Thyroid gland (tissue), 4 donors: ENCODE results near the gene KIF9. TPM values are rescaled to one million over a fixed set of nuclear protein-coding genes. Genes with fewer than 3 reads are reported as not detected.
"Not testable (repeated sequence)": the region's sequence is repeated elsewhere in the genome, so short reads cannot be mapped to it uniquely, and the experiment has no call there.

Experiments
- DNase-seq, 2 donors: peaks; one replicate each; pipeline ENCODE4 v3.0.0-alpha.2; 2019
- H3K27ac ChIP-seq, 3 donors: fragments of 200-600 bp; sonication (generic); 1 replicate in 2 of 3; 2 replicates in 1 of 3; pipeline ENCODE4 v1.5.1; 2016 to 2019; ENCODE audit warnings: mild to moderate bottlenecking in 1 of 3, moderate library complexity in 1 of 3
- H3K27me3 ChIP-seq: fragments of 200-600 bp; sonication (generic); one replicate; pipeline ENCODE4 v1.5.1; 2019
- H3K36me3 ChIP-seq, 2 donors: fragments of 200-600 bp; sonication (generic); one replicate each; pipeline ENCODE4 v1.5.1; 2016 to 2019
- H3K4me1 ChIP-seq, 2 donors: fragments of 200-600 bp; sonication (generic); one replicate each; pipeline ENCODE4 v1.5.1; 2017 to 2019
- H3K4me3 ChIP-seq, 3 donors: fragments of 200-600 bp; sonication (generic); replicated peaks in 1 of 3; 1 replicate in 2 of 3; 2 replicates in 1 of 3; pipeline ENCODE4 v1.5.1; 2016; ENCODE audit warnings: mild to moderate bottlenecking in 1 of 3
- H3K9me3 ChIP-seq: fragments of 200-600 bp; sonication (generic); one replicate; pipeline ENCODE4 v1.5.1; 2017
- CTCF ChIP-seq, 6 experiments: fragments of 200-600 bp in 3 of 6; fragments of 450-650 bp in 3 of 6; sonication (generic) in 3 of 6; IDR thresholded peaks; one replicate each; pipeline ENCODE4 v1.5.1; 2016 to 2019; ENCODE audit warnings: antibody characterized with exemption in 6 of 6, mild to moderate bottlenecking in 2 of 6, inconsistent platforms in 1 of 6, moderate library complexity in 1 of 6
- POLR2A ChIP-seq, 2 donors: fragments of 450-650 bp; IDR thresholded peaks; one replicate each; pipeline ENCODE4 v1.6.1; 2017; ENCODE audit warnings: antibody characterized with exemption in 2 of 2, mild to moderate bottlenecking in 2 of 2, moderate library complexity in 1 of 2
- whole genome bisulfite sequencing, 2 donors: methylation state at CpG; one replicate each; pipeline ENCODE4 v1.1.5; 2017; 5-methylcytosine and 5-hydroxymethylcytosine counted together
- intact Hi-C: fragments of 100-400 bp; cut with DNase I; formaldehyde crosslinking; loops from one replicate; pipeline ENCODE4 v1.15.1; 2023
- total RNA-seq, 4 donors: library from RNA; depleted of rRNA; stranded (reverse); fragments of >200 nt; gene quantifications; one replicate each; pipeline ENCODE4 v1.2.3, GENCODE V29; 2016

Gene KIF9
- total RNA-seq, 4 donors from 2014 or later = 14.8 to 43.1 (median 23.8) TPM

- DNase-seq = no peak
- no peaks in the 10 kb centered on the region for H3K27me3 ChIP-seq
- 91 to 93% methylated on average over 4 of the region's 4 CpGs for WGBS, 2 donors
- no peak for TF ChIP-seq CTCF (IDR thresholded peaks at IDR 0.05)
- TF ChIP-seq POLR2A (IDR thresholded peaks at IDR 0.05) = no peak
- no peak overlapping the region for H3K4me3 ChIP-seq
- peaks cover 19 to 58% of the 10 kb centered on the region in 2 donors for H3K4me1 ChIP-seq
- H3K36me3 ChIP-seq = no peaks in the 10 kb centered on the region
- intact Hi-C loops = no loop called here
- H3K27ac ChIP-seq = peak overlapping the region; percentile 5 to 77 (median 54)
- H3K9me3 ChIP-seq = no peaks in the 10 kb centered on the region
These were observed 27.8 kb upstream of the KIF9 start for GRCh38 chr3:47310391-47310790.

- H3K27me3 ChIP-seq, H3K9me3 ChIP-seq, H3K4me3 ChIP-seq, DNase-seq, H3K36me3 ChIP-seq, intact Hi-C loops: not testable (repeated sequence)
- peak overlapping the region in 1 of 3 donors; percentile 17 for H3K27ac ChIP-seq
- H3K4me1 ChIP-seq = peaks cover 15 to 47% of the 10 kb centered on the region in 2 donors
- WGBS, 2 donors = 98% methylated on average over 13 to 19 of the region's 28 CpGs
These were observed 26.6 kb upstream of the KIF9 start for GRCh38 chr3:47309231-47309630.

GRCh38 chr3:47306022-47306421, 23.4 kb upstream of the KIF9 start:
- WGBS, 2 donors = 84 to 87% methylated on average over 2 of the region's 2 CpGs
- TF ChIP-seq POLR2A (IDR thresholded peaks at IDR 0.05) (no peak), CTCF (IDR thresholded peaks at IDR 0.05) (no peak)
- intact Hi-C loops = no loop called here
- no peaks in the 10 kb centered on the region for H3K27me3 ChIP-seq
- H3K27ac ChIP-seq = no peak overlapping the region
- no peaks in the 10 kb centered on the region for H3K9me3 ChIP-seq
- H3K4me1 ChIP-seq = peaks cover 9 to 29% of the 10 kb centered on the region in 2 donors
- H3K4me3 ChIP-seq = no peak overlapping the region
- no peaks in the 10 kb centered on the region for H3K36me3 ChIP-seq
- no peak for DNase-seq

GRCh38 chr3:47301456-47301855, 18.9 kb upstream of the KIF9 start:
- Histone ChIP-seq H3K27me3 (no peaks in the 10 kb centered on the region), H3K4me3 (no peak overlapping the region), H3K27ac (no peak overlapping the region), H3K9me3 (no peaks in the 10 kb centered on the region), H3K4me1 (peaks cover 10% of the 10 kb centered on the region in 2 donors), H3K36me3 (no peaks in the 10 kb centered on the region)
- intact Hi-C loops = no loop called here
- TF ChIP-seq POLR2A (IDR thresholded peaks at IDR 0.05) (no peak), CTCF (IDR thresholded peaks at IDR 0.05) (no peak)
- no peak for DNase-seq

GRCh38 chr3:47299381-47300318, 17.1 kb upstream of the KIF9 start:
- intact Hi-C loops = no loop called here
- 79 to 83% methylated on average over 9 of the region's 9 CpGs for WGBS, 2 donors

More at GRCh38 chr3:47299381-47300318, 17.1 kb upstream of the KIF9 start:
- Histone ChIP-seq H3K4me3 (no peak overlapping the region), H3K4me1 (peaks cover 10 to 14% of the 10 kb centered on the region in 2 donors), H3K36me3 (no peaks in the 10 kb centered on the region), H3K9me3 (no peaks in the 10 kb centered on the region), H3K27ac (no peak overlapping the region), H3K27me3 (no peaks in the 10 kb centered on the region)
- no peak for TF ChIP-seq POLR2A (IDR thresholded peaks at IDR 0.05)
- TF ChIP-seq CTCF (IDR thresholded peaks at IDR 0.05) = no peak
- DNase-seq = peak; percentile 31 to 39
